AG09319 (cell line): Measurements from ENCODE around the gene SCT.

ENCODE experiments used
- DNase-seq: peaks from one replicate; pipeline ENCODE4 v3.0.0-alpha.2; 2010; ENCODE audit warnings: low read depth; ENCODE audit errors: extremely low read depth
- TF ChIP-seq, protein P1 (sequence below): IDR thresholded peaks from 2 replicates; pipeline ENCODE4 v1.5.1; 2011; ENCODE audit warnings: low read depth, mild to moderate bottlenecking, inconsistent platforms, low read length, moderate library complexity

SCT gene

DNA sequence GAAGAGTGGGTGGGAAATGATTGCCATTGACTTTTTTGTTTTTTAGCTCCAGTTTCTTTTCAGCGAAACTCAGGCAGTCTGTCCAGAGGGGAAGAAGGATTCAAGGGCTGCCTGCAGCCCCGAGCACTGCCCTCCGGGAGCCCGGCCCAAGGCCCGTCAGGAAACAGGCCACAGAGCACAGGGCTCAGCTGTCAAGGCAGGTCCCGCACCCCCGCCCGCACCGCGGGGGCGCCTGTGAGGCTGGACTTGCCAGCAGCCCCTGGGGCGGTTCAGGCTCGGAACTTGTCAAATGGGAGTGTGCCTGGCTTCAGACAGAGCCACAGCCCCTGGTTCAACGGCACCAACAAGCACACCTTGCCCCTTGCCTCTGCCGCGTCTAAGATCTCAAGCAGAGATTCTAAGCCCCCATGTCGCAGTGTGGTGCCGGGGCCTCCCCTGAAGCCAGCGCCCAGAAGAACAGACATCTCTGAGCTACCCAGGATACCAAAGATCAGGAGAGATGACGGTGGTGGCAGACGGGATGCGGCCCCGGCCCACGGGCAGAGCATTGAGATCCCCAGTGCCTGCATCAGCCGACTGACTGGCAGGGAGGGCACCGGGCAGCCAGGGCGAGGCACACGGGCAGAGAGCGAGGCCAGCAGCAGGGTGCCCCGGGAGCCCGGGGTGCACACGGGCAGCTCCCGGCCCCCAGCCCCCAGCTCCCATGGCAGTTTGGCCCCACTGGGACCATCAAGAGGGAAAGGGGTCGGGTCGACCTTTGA, 19.8 kb downstream of the SCT start:
- DNase-seq: no peak
- TF ChIP-seq, protein P1, sequence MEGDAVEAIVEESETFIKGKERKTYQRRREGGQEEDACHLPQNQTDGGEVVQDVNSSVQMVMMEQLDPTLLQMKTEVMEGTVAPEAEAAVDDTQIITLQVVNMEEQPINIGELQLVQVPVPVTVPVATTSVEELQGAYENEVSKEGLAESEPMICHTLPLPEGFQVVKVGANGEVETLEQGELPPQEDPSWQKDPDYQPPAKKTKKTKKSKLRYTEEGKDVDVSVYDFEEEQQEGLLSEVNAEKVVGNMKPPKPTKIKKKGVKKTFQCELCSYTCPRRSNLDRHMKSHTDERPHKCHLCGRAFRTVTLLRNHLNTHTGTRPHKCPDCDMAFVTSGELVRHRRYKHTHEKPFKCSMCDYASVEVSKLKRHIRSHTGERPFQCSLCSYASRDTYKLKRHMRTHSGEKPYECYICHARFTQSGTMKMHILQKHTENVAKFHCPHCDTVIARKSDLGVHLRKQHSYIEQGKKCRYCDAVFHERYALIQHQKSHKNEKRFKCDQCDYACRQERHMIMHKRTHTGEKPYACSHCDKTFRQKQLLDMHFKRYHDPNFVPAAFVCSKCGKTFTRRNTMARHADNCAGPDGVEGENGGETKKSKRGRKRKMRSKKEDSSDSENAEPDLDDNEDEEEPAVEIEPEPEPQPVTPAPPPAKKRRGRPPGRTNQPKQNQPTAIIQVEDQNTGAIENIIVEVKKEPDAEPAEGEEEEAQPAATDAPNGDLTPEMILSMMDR: no peak

DNA sequence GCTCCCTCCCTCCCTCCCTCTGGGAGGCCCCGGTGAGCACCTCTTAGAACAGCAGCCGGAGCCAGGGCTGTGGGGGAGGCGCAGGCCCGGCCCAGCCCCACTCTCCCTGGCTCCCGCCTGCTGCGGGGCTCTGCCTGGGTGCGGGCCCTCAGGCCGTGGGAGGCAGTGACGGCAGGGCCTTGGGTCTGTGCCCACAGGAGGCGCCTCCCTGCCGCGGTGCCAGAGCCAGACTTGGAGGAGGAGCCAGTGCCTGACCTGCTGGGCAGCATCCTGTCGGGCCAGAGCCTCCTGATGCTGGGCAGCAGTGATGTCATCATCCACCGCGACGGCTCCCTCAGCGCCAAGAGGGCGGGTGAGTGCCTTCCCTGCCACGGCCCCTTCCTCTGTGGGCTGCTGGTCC, 20.7 kb downstream of the SCT start:
- TF ChIP-seq, protein P1: no peak
- DNase-seq: no peak

DNA sequence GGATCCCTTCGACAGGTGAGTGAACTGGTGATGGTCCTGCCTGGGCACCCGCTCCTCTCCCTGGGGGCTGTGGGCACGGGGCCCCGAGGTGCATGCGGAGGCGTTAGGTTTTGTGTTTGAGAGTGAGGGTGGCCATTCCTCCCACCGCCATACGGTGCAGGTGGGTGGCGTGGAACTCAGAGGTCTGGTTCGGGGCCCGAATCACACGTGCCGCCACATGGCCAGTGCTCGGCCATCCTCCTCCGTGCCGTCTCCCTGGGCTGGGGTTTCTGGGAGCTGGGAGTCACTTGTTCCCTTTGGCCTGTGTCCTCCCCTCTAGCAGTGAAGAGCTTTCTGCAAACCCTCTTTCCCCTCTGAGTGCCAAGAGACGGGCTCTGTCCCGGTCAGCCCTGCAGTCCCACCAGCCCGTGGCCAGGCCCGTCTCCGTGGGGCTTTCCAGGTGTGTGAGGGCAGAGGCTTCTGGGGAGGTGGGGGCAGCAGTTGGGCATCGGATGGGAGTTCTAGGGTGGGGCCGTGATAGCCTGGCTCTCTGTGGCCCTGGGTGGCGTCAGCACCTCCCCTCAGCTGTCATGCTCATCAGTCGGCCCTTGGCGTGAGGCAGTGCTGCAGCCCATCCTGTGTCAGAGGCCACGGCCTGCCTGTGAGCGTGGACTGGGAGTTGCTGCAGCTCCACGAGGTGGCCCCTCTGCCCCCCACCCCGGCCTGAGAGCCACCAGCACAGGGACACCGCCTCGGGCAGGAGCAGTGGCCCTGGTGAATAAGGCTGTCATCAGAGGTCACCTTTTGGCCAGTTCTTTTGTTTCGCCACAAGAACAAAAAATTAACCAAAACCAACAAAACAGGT, 21.5 kb downstream of the SCT start:
- no peak for DNase-seq
- TF ChIP-seq, protein P1: no peak

DNA sequence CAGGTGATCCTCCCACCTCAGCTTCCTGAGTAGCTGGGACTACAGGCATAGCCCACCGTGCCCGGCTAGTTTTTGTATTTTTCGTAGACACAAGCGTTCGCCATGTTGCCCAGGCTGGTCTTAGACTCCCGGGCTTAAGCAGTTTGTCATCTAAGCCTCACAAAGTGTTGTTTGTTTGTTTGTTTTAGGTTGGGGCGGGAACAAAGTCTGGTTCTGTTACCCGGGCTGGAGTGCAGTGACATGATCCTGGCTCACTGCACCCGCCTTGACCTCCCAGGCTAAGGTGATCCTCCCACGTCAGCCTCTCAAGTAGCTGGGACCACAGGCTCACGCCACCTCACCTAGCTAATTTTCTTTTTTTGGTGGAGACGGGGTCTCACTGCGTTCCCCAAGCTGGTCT, 23.8 kb downstream of the SCT start:
- DNase-seq: no peak
- TF ChIP-seq, protein P1: no peak

DNA sequence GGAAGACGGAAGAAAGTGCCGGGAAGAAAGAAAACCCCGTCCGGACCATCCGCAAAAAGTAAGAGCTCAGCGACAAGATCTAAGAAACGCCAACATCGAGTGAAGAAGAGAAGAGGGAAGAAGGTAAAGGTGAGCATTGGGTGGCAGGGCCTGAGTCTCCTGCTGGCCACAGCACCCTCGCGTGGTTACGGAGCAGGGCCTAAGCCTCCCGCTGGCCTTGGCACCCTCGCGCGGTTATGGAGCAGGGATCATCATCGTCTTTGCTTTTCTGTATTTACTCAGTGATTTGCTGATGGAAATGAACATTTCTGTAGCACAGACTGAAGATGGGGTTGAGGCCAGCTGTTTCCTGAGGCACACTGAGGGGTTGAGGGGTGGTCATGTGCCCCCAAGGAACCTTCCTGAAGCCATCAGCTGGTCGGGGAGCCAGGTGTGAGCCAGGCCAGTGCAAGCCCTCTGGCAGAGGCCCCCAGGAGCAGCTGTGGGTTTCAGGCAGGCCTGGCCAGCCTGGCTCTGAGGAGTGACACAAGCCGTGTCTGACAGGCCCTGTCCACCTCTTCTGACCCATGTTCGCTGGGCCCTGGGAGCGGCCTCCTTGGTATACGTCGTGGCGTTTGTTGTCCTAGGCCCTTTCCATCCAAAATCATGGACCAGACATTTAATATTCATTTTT, 25.3 kb downstream of the SCT start:
- no peak for DNase-seq
- TF ChIP-seq, protein P1: no peak

DNA sequence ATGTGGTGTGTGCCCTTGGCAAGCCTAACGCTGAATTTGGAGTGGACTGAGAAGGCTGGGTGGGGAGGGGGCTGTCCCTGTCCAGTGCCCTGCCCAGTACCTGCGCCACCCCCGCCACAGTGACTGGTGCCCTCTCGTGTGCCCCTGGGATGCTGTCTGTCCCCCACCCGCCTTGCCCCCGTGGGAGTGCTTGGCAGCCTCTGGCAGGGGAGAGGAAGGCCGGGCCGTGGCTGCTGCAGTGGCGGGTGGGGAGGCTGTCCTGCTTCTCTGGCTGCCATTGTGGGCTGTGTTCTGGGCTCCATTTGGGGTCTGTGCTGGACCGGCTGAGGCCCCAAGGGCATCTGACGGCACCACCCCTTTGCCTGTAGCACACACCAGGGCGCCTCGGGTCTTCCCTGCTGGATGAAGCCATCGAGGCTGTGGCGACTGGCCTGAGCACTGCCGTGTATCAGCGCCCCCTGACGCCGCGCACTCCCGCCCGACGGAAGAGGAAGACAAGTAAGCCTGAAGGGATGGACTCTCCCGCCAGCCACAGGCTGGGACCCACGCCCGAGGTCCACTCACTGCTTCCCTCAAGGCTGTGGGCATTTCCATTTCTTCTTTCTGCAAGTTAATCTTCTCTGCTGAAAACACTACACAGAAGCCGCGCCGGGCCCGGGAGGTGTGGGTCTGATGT, 28.8 kb downstream of the SCT start:
- TF ChIP-seq, protein P1: no peak
- no peak for DNase-seq
